ACHN (cell line): ENCODE measurements around the gene DNAH11.

Source experiments
- DNase-seq: peaks from one replicate; pipeline ENCODE4 v3.0.0-alpha.2; 2015
- in situ Hi-C: cut with HindIII; loops from 2 replicates; pipeline ENCODE4 v1.10.0; 2017; ENCODE audit warnings: low sequenced_read_pairs, low pct_ligation_motif_present, low pct_unique_long_range_greater_than_20kb

The DNAH11 gene

GRCh38 chr7:21544303-21544656, 1.4 kb downstream of the DNAH11 start:
- no peak for DNase-seq
- in situ Hi-C loops, result no loop called here

GRCh38 chr7:21544715-21545114, 1.9 kb downstream of the DNAH11 start:
- DNase-seq, result no peak
- in situ Hi-C loops, result no loop called here

- in situ Hi-C loops, result no loop called here
Observed at GRCh38 chr7:21547501-21547900, 4.7 kb downstream of the DNAH11 start.

GRCh38 chr7:21548491-21548890, 5.7 kb downstream of the DNAH11 start:
- in situ Hi-C loops, result no loop called here

More at GRCh38 chr7:21547501-21547900, 4.7 kb downstream of the DNAH11 start:
- DNase-seq, result no peak

GRCh38 chr7:21550076-21550475, 7.2 kb downstream of the DNAH11 start:
- in situ Hi-C loops, result no loop called here
- no peak for DNase-seq

More at GRCh38 chr7:21548491-21548890, 5.7 kb downstream of the DNAH11 start:
- DNase-seq, result no peak

GRCh38 chr7:21550821-21551531, 8.1 kb downstream of the DNAH11 start:
- DNase-seq, result no peak
- in situ Hi-C loops, result no loop called here

GRCh38 chr7:21562385-21562784, 19.5 kb downstream of the DNAH11 start:
- in situ Hi-C loops, result no loop called here
- DNase-seq, result no peak

GRCh38 chr7:21565614-21566013, 22.8 kb downstream of the DNAH11 start:
- no peak for DNase-seq
- in situ Hi-C loops, result no loop called here

- no peak for DNase-seq
- in situ Hi-C loops, result no loop called here
Observed at GRCh38 chr7:21566094-21566493, 23.3 kb downstream of the DNAH11 start.

GRCh38 chr7:21568762-21569161, 25.9 kb downstream of the DNAH11 start:
- DNase-seq, result peak; percentile 49

GRCh38 chr7:21572331-21573313, 29.8 kb downstream of the DNAH11 start:
- in situ Hi-C loops, result no loop called here
- DNase-seq, result peak; percentile 5

More at GRCh38 chr7:21568762-21569161, 25.9 kb downstream of the DNAH11 start:
- in situ Hi-C loops, result no loop called here

GRCh38 chr7:21579341-21580072, 36.7 kb downstream of the DNAH11 start:
- DNase-seq, result no peak
- in situ Hi-C loops, result no loop called here

- no peak for DNase-seq
- in situ Hi-C loops, result no loop called here
Observed at GRCh38 chr7:21580073-21580521, 37.3 kb downstream of the DNAH11 start.

GRCh38 chr7:21585070-21585724, 42.4 kb downstream of the DNAH11 start:
- DNase-seq, result no peak
- in situ Hi-C loops, result no loop called here

- DNase-seq, result no peak
Observed at GRCh38 chr7:21587139-21587784, 44.4 kb downstream of the DNAH11 start.

GRCh38 chr7:21596801-21597200, 54.0 kb downstream of the DNAH11 start:
- in situ Hi-C loops, result no loop called here
- no peak for DNase-seq

More at GRCh38 chr7:21587139-21587784, 44.4 kb downstream of the DNAH11 start:
- in situ Hi-C loops, result no loop called here

GRCh38 chr7:21603462-21603861, 60.6 kb downstream of the DNAH11 start:
- in situ Hi-C loops, result no loop called here
- DNase-seq, result no peak
